ENCODE data around the gene SSNA1. TPM values are rescaled to one million over a fixed set of nuclear protein-coding genes. Genes with fewer than 3 reads are reported as not detected.
A peak's percentile ranks its signal among the peaks of the same experiment; 100 is the strongest.

SSNA1 gene
- total RNA-seq, 1 experiment from 2014 or later: 62.3 TPM

DNA sequence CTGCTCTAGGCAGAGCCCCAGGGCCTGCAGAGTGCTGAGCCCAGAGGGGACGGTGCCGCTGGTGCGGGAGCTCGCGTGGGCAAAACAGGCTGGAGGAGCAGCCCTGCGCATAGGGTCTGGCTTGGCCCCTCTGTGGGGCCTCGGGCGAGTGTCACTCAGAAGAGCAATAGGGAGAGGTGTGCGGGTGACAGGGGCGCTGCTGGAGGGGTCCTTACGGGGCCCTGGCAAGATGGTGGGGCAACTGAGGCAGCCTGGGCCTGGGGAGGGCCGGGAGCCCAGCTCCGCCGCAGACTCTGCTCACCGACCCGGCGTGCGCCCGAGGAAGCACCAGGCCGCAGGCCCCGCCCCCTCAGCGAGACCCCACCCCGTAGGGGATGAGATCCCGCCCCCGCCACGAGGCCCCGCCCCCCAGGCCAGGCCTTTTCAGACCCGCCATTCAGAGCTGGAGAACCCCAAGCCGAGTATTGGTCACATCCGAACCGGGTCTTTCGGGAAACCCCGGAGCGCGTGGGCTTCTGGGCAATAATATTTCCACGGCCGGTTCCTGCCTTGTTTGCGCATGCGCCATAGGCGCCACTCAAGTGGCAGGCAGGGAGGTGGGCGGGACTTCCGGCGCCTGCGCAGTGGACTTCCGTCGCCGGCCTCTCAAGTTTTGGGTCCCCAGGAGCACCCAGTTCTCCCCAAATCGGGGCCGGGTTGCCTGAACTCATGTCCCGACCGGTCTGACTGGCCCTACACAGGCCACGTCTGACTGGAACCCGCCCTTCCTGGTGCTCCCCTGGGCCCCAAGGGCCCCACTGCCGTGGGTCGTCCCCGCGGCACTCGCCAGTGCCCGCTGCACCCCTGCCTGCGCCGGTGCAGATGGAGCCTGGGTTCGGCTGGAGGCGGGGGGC is 34.8 kb downstream of the SSNA1 start:
- Histone ChIP-seq H3K36me3 (ENCODE audit: control insufficient read depth, insufficient read depth, low read length) (no peaks in the 10 kb centered on the region), H3K27me3 (replicated peaks; ENCODE audit: control insufficient read depth, insufficient read depth, low read length) (no peaks in the 10 kb centered on the region), H3K4me3 (ENCODE audit: low read depth, low read length) (peak overlapping the region; percentile 69), H3K4me1 (peaks cover 21% of the 10 kb centered on the region), H3K9me3 (no peaks in the 10 kb centered on the region)
- DNase-seq: peak; percentile 97 to 99
- POLR2A ChIA-PET: interaction anchor here (0.6 to 3.3 kb wide), 9 partner anchors 8 to 212 kb away, joined by 3 to 27 read pairs (median 7); partner anchors contain the start of genes ANAPC2, NELFB, SLC34A3 and SSNA1
- no peaks in the 10 kb centered on the region for H3K9me3 Mint-ChIP-seq (ENCODE audit: unreplicated experiment)
- BruUV-seq (replicated peaks): no TSS peak
- peaks cover 13% of the 10 kb centered on the region for H3K4me1 Mint-ChIP-seq (ENCODE audit: low read depth, unreplicated experiment)
- CTCF ChIA-PET: interaction anchor here (0.6 to 2.5 kb wide), 15 partner anchors 10 to 337 kb away, joined by 3 to 27 read pairs (median 4); partner anchors contain the start of genes SAPCD2 and TUBB4B
- peak overlapping the region; percentile 85 for H3K4me3 Mint-ChIP-seq (ENCODE audit: unreplicated experiment)
- no peaks in the 10 kb centered on the region for H3K27me3 Mint-ChIP-seq (ENCODE audit: insufficient read depth, unreplicated experiment)
- H3K27ac Mint-ChIP-seq (ENCODE audit: unreplicated experiment): no peak overlapping the region
- TF ChIP-seq, protein P1, sequence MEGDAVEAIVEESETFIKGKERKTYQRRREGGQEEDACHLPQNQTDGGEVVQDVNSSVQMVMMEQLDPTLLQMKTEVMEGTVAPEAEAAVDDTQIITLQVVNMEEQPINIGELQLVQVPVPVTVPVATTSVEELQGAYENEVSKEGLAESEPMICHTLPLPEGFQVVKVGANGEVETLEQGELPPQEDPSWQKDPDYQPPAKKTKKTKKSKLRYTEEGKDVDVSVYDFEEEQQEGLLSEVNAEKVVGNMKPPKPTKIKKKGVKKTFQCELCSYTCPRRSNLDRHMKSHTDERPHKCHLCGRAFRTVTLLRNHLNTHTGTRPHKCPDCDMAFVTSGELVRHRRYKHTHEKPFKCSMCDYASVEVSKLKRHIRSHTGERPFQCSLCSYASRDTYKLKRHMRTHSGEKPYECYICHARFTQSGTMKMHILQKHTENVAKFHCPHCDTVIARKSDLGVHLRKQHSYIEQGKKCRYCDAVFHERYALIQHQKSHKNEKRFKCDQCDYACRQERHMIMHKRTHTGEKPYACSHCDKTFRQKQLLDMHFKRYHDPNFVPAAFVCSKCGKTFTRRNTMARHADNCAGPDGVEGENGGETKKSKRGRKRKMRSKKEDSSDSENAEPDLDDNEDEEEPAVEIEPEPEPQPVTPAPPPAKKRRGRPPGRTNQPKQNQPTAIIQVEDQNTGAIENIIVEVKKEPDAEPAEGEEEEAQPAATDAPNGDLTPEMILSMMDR (IDR thresholded peaks at IDR 0.05; ENCODE audit: insufficient read depth in 1 of 2, low read depth in 1 of 2, low read length in 1 of 2, severe bottlenecking in 1 of 2, unreplicated experiment in 1 of 2): no peak
- peaks cover 20% of the 10 kb centered on the region for H3K36me3 Mint-ChIP-seq (ENCODE audit: insufficient read depth, unreplicated experiment)
- intact Hi-C loops (cut with micrococcal nuclease; ENCODE audit: unreplicated experiment): loop anchor here (2.0 kb wide), 1 partner anchor 17 kb away; the partner anchor contains the start of gene TUBB4B

DNA sequence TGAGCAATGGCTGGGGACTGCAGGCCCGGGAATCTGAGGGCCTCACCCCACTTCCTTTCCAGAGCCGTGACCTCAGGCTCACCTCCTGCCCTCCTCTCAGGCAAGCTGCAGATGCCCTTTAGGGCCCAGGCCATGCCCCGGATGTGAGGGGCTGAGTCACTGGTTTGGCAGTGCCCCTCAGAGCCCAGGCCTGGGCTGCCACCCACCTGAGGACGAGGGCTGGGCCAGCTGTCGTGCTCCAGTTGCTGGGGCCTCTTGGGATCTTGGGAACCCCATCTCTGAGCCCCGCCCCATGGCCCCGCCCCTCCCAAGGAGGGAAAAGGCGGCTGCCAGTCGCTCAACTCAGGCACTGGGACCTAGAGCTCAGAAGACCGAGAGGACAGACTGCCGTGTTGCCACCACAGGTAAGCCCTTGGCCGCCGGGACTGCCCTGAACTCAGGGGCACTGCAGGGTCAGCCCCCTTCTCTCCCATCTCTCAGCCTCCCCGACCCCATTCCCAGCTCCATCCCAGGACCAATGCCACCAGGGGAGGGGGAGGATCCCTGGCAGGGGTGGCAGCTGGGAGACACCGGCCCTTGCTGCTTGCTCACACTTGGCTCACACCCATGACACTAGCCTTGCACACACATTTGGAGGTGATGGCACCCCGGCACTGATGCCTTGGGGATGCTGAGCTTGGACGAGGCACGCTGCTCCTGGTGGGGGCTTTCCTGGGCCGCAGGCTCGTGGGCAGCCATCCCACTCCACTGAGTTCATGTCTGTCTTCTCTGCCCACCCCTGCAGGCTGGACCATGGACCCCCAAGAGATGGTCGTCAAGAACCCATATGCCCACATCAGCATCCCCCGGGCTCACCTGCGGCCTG is 36.6 kb downstream of the SSNA1 start, which contains the start of gene CYSRT1:
CYSRT1 (plus strand) TSS at position 345 of the 865 bp plus-strand sequence; CDS start at position 793, 448 bp downstream.
- peak within 1 kb of the TSS; percentile 85 for H3K4me3 Mint-ChIP-seq (ENCODE audit: unreplicated experiment)
- ChIA-PET POLR2A (no interaction called here), CTCF (interaction anchor here (0.6 to 1.3 kb wide), 2 partner anchors 24 to 155 kb away, joined by 3 read pairs; partner anchors contain the start of genes SAPCD2 and TPRN)
- peaks cover 11% of the 10 kb centered on the region for H3K36me3 Mint-ChIP-seq (ENCODE audit: insufficient read depth, unreplicated experiment)
- no TSS peak for BruUV-seq (replicated peaks)
- H3K4me1 Mint-ChIP-seq (ENCODE audit: low read depth, unreplicated experiment): peaks cover 13% of the 10 kb centered on the region
- no peaks in the 10 kb centered on the region for H3K27me3 ChIP-seq (replicated peaks; ENCODE audit: control insufficient read depth, insufficient read depth, low read length)
- TF ChIP-seq, protein P1 (IDR thresholded peaks at IDR 0.05; ENCODE audit: insufficient read depth in 1 of 2, low read depth in 1 of 2, low read length in 1 of 2, severe bottlenecking in 1 of 2, unreplicated experiment in 1 of 2): no peak
- H3K9me3 Mint-ChIP-seq (ENCODE audit: unreplicated experiment): no peaks in the 10 kb centered on the region
- no peak for DNase-seq
- no peaks in the 10 kb centered on the region for H3K9me3 ChIP-seq
- no peaks in the 10 kb centered on the region for H3K27me3 Mint-ChIP-seq (ENCODE audit: insufficient read depth, unreplicated experiment)
- intact Hi-C loops (cut with micrococcal nuclease; ENCODE audit: unreplicated experiment): no loop called here
- peak within 1 kb of the TSS; percentile 69 for H3K4me3 ChIP-seq (ENCODE audit: low read depth, low read length)
- peak within 1 kb of the TSS; percentile 64 for H3K27ac Mint-ChIP-seq (ENCODE audit: unreplicated experiment)
- no peaks in the 10 kb centered on the region for H3K36me3 ChIP-seq (ENCODE audit: control insufficient read depth, insufficient read depth, low read length)
- peaks cover 25% of the 10 kb centered on the region for H3K4me1 ChIP-seq

Data from Caco-2 (cell line).